DMS114 treated with DMSO at 0.1 percent for 48 hours (cell line): ENCODE measurements around the gene TTC9B.

ENCODE experiments used
- DNase-seq: peaks from one replicate; lab custom pipeline; 2025; ENCODE audit not compliant: unreplicated experiment; lab: John Stamatoyannopoulos, UW

TTC9B gene

DNA sequence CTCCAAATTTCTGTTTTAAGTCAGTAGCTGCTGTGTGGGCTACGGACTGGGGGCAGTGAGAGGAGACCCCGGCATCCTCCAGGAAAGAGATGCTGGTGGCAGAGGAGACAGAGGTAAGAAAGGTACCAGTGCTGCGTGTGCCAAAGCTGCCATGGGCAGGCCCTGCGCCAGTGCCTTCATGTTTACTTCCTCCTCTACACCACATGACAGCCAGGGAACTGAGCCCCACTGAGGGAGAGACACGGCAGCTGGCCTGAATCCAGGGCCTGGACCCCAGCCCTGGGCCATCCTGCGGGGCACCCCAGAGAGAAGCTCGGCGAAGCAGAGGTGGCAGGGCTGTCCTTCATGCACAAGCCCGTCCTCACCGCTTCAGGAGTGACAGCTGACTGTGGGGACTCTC is 31.0 kb upstream of the TTC9B start:
- DNase-seq: no peak

DNA sequence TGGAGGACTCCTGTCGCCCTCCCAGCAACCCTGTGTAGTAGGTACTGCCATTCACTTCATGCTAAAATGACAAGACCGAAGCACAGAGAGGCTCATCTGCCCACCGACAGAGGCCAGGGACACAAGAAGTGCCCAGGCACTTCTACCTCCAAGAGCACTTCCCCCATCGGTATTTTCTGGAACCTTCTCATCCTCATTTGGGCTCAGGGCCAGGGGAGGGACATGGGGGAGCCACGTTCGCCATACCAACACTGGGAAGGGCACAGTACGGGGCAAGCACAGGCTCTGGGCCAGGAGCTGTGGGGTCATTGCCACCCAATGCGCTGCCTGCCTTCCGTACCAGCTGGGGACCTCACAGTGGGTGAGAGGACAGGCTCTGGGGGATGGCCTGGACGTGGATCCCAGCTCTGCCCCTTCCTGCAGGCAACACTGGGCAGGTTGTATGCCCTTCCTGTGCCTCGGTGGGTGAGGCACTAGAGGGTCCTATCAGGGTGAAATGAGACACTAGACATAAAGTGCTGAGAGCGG is 29.6 kb upstream of the TTC9B start:
- no peak for DNase-seq

DNA sequence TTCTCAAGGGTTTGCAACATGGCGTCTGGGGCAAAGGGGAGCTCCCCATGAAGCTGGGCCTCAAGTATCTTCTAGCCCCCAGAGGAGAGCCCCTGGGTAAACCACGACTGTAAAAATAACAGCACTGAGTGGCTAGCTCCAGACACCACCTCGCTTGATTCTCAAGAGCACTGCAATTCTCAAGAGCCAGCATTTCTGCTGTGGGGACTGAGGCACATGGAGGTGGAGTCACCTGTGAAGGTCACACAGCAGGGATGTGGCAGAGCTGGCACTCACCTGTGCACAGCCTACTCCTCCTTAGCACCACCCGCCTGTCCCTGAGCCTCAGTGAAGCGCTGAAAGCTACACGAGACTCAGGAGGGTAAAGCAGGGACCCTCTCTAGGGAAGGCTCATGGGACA is 29.0 kb upstream of the TTC9B start:
- no peak for DNase-seq

DNA sequence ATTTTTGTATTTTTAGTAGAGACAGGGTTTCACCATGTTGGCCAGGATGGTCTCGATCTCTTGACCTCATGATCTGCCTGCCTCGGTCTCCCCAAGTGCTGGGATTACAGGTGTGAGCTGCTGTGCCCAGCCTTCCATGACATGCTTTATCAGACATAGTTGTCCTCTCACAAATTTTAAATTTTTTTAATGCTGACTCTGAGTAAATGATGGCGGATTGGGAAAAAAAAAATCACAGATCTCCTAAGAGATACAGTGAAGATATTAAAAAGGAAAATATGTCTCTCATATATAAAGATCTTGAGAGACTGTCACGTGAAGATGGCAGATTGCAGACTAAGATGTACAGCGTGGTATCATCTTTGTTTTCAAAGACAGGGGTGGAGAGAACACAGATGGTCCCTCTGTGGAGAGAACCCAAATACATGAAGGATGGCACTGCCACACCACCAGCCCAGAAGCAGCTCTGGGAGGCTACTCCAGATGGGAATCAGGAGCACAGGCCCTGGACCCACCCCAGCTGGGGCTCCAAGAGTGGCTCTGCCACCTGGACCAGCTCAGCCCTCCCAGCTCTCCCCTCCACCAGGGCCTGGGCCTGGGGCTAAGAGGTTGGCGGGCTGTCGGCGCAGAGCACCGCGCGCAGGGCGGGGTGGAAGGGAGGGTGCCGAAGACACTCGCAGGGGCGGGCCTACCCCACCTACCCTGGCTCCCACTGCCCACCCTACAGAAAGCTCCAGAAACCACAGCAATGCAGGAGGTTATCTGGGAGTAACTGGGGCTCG is 28.3 kb upstream of the TTC9B start:
- no peak for DNase-seq

DNA sequence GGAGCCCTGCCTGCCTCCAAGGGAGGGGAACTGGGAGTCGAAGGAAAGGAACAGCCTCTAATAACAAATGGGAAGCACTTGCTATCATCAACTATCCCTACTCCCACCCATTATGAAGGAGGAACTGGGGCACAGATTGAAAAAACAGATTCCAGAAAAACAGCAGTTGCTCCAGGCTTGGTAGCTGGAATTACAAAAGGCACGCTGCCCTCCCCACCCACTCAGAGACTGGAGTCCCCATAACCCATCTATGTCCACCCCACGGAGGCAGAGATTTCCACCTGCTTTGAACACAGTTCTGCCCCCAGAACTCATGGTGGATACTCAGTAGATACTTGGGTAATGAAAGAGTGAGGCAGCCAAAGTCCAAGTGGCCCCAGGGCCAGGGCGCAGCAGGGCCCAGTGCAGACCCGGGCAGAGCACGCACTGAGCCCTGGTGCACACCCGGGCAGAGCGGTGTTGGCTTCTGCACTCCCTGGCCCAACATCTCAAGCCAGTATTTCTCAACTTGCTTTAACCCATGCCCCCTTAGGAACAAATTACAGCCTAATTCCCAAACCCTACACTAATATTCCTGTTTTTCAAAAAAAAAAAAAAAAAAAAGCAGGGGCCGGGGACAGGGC is 27.4 kb upstream of the TTC9B start:
- DNase-seq: no peak

DNA sequence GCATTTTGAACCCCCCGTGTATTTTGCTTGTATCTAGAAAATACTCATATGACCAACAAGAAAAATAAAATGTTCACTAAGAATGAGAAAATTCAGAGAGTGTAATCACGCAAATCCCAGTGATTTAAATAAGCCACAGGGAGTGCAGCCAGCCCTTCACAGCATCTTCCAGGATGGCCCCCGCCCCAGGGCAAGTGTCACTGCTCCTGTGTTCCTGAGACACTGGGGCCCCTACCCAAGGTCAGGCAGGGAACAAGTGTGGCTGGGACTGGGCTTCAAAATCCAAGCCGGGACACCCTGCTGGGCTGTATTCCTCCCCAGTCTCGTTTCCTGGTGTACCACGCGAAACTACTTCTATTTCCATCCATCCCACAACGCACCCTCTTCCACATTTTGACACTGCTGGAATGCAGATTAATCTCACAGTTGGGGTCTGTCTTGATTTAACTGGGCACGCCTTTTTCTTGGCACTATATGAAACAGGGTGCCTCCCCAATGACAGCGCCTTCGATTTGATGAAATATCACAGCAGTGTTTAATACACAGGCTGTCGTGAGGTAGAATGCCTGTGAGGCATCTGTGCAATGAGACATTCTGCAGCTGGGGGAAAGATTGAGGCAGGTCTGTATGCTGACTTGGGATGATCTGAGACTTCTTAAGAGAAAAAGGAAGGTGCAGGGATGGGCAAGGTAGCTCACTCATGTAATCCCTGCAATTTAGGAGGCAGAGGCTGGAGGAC is 26.6 kb upstream of the TTC9B start:
- no peak for DNase-seq

DNA sequence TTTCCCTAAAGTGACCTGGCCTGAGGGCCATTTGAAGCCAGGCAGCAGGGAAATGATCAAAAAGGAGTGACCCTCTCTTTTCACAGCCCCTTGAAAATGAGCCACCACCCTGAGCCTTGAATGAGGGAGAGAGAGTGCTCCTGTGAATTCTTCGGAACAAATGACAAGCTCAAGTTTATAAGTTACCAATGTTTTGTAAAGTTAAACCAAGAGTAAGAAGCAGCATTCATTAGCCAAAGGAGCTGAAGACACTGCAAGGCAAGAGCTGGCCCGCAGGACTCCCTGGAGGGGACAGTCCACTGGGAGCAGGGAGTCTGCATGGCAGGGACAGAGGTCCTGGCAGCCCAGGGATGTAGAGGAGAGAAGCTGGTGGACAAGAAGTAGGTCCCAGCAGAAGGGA is 25.0 kb upstream of the TTC9B start:
- DNase-seq: no peak

DNA sequence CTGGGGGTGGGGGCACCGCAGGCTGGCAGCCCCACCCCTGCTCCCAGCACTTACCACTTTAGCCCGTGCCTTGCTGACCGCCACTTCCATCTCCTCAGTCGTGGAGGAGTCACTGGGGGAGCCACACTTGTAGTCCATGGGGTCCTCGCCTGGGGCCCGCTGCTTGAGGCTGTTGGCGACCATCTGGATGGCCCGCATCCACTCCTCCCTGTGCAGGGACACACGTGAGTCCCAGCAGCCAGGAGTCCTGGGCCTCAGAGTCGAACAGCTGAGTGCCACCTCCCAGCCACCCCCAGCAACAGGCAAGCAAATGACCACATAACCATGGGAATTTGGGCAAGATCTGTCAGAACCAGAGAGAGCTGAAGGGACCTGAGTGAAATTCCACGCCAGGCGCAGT is 24.3 kb upstream of the TTC9B start:
- no peak for DNase-seq

DNA sequence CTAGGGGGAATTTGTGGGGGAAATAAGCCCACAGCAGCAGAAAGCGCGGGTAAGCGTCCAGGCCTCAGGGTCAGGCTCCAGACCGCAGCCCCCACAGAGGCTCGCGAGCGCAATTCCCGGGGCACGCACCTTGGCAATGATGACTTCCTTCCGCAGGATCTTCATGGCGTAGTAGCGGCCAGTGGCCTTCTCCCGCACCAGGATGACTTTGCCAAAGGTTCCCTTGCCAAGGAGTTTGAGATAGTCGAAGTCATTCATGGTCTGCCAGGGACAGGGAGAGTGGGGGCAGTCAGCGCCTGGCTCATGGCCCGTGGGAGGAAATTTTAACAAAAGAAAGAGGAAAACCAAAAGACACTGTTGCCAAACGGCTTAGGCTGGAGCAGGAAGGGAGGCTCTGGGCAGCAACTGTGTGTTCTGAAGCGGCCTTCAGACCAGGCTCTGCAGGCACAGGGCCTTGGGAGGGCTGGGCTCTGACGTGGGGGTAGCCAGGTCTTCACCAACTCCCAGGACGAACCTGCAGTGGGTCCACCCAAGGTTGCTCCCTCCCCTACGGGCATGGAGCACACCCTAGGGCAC is 23.7 kb upstream of the TTC9B start:
- no peak for DNase-seq

DNA sequence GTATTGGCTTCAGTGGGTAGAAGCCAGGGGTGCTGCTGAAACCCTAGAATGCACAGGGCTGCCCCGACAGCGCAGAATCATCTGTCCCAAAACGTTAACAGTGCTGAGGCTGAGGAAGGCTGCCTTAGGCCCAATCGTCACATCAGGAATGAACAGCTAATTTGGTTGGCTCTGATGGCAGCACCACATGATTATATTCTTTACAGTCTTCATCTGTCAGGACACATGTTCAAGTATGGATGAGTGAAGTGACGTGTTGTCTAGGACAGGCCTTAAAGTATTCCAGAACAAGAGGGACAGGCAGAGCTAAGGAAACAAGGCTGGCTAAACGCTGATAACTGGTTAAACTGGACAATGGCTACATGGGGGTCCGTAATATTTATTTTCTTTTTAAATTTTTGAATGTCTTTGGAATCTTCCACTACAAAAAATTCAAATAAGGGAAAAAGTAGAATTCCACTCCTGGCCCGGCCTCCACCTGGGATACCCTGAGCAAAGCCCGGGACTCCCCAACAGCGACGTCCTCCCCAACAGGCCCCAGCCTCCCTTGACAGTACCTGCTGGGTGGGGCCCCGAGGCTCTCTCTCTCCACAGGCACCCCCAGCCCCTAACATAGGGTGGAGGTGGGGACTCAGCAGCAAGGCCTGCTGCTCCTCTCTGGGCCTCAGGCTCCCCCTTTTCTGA is 23.1 kb upstream of the TTC9B start:
- no peak for DNase-seq

DNA sequence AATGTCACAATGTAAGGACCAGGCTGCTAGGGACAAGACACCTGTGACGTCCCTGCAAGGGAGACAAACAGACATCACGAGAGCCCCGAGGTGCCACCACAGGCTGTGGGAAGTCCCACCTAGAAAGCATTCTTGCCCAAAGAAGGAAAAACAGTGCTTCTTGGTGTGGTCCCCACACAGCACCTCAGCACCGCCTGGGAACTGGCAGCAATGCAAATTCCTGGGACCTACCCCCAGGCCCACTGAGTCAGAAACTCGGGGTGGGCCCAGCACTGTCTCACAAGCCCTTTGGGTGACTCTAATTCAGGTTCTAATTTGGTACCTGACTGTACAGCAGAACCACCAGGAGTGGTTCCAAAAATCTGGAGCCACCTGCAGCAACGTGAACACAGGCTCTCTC is 22.1 kb upstream of the TTC9B start:
- no peak for DNase-seq

DNA sequence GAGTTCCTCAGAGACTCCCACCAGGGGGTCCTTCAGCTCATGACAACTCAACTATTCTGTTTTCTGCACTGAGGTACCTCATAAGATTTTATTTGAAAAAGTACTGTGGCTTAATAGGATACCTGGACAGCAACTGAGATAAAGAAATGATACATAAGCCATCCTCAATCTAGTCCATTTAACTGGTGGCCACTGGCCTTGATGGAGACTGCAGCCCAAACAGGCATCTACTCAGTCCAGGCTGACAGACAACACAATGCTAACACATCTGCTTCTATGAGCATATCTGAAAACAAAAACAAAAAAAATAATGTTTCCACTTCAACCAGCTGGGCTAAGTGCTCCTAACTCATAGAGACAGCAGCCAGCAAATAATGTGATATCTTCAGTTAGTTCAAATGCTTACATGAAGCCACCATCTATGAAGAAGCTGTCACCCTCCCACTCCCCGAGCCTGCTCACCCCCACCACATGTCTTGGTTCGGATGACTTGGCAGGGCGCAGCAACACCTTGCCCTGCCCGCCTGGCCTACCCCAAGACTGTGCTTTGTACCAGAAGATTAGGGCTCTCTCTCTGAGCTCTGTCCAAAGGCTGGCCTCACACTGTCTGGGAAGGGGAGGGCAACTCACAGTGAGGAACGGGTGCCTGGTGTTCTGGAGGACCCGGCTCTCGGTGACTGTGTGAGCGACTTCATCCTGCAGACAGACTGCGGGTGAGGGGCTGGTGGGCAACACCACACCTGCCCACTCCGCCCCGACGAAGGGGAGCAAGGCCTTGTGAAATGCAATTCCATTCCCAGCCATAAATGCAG is 21.4 kb upstream of the TTC9B start:
- DNase-seq: no peak

DNA sequence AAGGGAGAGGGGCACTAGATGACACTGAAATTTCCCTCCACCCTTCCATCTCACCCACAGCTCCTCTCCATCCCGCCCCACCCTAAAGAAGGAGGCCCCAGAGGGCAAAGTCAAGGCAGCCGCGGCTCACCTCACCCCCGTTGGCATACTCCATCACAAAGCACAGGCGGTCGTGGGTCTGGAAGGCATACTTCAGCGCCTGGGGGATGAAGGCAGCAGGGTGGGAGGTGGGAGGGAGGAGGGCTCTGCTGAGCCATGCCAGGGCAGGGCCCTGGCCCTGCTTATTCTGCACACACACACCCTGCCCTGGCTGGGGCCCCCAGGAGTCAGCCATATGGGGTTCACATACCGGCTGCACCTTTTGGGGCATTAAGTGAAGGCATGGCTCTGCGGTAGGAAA is 20.6 kb upstream of the TTC9B start:
- DNase-seq: no peak

DNA sequence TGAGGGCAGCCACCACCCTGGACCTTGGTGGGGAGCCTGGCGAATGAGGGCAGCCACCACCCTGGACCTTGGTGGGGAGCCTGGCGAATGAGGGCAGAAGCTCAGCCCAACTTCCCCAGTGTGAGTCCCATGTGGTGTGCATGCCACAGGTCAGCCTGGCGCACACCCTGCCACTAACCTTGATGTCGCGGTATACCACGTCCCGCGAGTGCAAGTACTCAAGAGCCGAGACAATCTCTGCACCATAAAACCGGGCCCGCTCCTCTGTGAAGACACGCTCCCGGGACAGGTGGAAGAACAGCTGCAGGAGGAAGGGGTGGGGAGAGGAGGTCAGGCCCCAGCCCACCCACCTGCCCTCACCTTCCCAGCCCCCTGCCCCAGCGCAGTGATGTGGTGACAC is 19.6 kb upstream of the TTC9B start:
- no peak for DNase-seq

DNA sequence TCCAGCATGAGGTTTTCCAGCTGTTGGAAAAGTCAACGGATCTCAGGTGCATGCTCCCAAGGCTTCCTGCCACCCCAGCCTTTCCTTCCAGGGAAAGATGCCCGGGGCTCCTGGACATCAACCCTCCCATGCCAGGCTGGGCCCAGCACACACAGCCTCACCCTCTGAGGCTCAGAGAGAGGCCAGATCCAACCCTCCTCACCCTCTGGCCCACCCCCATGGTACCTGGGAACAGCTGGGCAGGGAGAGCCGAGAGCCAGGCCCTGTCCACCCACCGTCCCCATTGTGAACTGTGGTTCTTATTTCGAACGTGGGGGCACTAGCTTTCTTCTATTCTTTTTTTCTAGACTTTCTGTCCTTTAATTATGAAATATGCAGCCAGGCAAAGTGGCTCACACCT is 18.2 kb upstream of the TTC9B start:
- no peak for DNase-seq

DNA sequence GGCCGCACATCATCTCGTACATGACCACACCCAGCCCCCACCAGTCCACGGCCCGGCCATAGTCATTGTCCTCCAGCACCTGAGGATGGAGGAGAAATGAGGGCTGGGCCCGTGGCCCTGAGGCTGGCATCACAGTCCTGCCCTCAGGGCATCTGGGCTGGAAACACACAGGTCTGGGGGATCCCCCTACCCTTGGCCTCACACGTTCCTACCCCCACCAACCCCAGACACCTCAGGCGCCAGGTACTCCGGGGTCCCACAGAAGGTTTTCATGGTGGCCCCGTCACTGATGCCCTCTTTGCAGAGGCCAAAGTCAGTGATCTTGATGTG is 17.8 kb upstream of the TTC9B start:
- no peak for DNase-seq

DNA sequence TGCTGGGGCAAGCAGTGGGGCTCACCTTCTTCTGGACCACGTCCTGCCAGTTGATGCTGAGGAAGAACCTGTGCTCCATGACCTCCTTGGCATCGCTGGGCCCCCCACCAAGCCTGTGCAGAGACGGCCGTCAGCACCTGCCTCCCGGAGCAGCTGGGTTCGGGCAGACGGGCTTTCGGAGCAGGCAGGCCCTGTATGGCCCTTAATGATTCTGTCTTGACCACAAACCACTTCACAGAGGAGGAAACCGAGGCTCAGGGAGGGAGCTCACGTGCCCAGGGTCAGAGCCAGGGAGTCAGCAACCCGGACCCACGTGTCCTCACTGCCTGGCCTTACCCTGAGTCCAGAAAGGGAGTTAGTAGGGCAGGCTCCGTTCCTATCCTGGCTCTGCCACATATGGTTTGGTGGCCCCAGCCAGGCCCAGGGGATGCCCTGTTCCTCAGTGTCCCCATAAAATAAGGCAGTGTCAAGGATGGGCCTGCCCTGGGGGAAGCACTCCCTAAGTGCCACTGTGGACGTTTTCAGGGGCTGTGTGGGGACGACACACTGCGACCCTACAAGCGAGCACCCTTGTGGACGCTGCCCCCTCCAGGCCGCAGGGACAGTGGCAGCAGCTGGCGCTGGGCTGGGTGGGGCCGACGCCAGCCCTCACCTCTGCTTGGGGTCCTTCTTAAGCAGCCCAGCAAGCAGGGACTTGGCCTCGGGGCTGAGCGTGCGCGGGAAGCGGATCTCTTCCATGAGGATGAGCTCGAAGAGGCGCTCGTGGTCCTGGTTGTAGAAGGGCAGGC is 17.2 kb upstream of the TTC9B start:
- DNase-seq: no peak

DNA sequence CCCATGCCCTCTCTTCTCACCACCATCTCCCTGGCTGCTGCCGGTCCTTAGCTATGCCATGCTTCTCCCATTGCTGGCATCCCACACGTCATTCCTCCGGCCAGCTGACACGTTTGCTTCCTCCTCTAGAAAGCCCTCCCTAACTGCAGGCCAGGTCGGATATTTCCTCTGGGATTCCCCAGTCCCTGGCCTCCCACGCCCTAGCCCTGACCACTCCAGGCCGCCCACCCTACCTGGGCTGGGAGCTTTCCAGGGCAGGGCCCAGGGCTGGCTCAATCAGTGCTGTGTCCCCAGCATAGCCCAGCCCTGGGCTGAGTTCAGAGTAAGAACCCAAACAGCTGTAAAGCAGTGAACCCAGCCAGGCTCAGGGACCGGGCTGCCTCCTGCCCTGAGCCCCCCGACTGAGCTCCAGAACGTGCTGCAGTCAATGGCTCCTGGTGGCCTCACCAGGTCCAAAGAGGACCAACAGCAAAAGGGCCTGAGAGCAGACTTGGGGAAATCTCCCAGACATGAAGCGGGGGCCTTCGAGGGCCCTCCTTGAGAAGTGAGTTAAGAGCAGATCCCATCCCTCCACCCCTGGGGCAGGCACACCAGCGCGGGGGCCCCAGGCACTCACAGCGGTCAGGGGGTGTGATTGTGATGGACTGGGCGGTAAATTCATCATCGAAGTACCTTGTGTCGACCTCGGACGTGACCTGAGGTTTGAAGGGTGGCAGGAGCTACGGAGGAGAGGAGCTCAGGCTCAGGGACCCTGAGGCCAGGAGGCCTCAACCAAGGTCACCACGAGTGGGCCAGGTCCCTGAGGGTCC is 16.4 kb upstream of the TTC9B start:
- DNase-seq: no peak
